ACHN (cell line): ENCODE results near the gene DFFB.

Experiments
- DNase-seq: peaks from one replicate; pipeline ENCODE4 v3.0.0-alpha.2; 2015
- in situ Hi-C: cut with HindIII; loops from 2 replicates; pipeline ENCODE4 v1.10.0; 2017; ENCODE audit warnings: low sequenced_read_pairs, low pct_ligation_motif_present, low pct_unique_long_range_greater_than_20kb

The DFFB gene

GRCh38 chr1:3930301-3931006, 73.2 kb downstream of the DFFB start:
- DNase-seq = no peak
- in situ Hi-C loops = no loop called here

GRCh38 chr1:3931007-3931912, 74.0 kb downstream of the DFFB start:
- in situ Hi-C loops = no loop called here
- DNase-seq = no peak

- in situ Hi-C loops = no loop called here
- DNase-seq = no peak
Measured at GRCh38 chr1:3932156-3932919, 75.1 kb downstream of the DFFB start.
